DND-41 (cell line): Measurements from ENCODE around the gene PTPRD.

ENCODE experiments used
- CTCF ChIP-seq: IDR thresholded peaks from 2 replicates; pipeline ENCODE4 v1.5.1; 2012; ENCODE audit warnings: borderline replicate concordance, low read length, moderate library complexity, mild to moderate bottlenecking; ENCODE audit not compliant: poor library complexity, severe bottlenecking; ENCODE audit errors: extremely low read depth
- EZH2 ChIP-seq: IDR thresholded peaks from 3 replicates; pipeline ENCODE4 v1.6.1; 2012; ENCODE audit warnings: borderline replicate concordance, low read depth, mild to moderate bottlenecking, moderate library complexity, low read length, inconsistent platforms; ENCODE audit not compliant: severe bottlenecking

GRCh38 chr9:9504869-9505268 lies 1107.9 kb downstream of the PTPRD start:
- TF ChIP-seq EZH2 (no peak), CTCF (no peak)
